Endothelial cell of umbilical vein (primary cell): Measurements from ENCODE around the gene PPFIA1. TPM values are rescaled to one million over a fixed set of nuclear protein-coding genes. Genes with fewer than 3 reads are reported as not detected.

Source experiments
- BruUV-seq: library from RNA; stranded (reverse); fragments of 400-500 nt; replicated peaks from 2 replicates; lab custom pipeline; 2021; lab: Mats Ljungman, UMichigan
- CTCF ChIA-PET: fragments of 300-600, 350-600 bp; sonication (Branson Sonifier 250); formaldehyde crosslinking; loops from one replicate; lab custom pipeline; 2021; ENCODE audit warnings: antibody characterized with exemption, inconsistent platforms; lab: Charles Lee
- POLR2A ChIA-PET: fragments of 300-600, 350-600 bp; sonication (Branson Sonifier 250); formaldehyde crosslinking; loops from one replicate; lab custom pipeline; 2021; ENCODE audit warnings: antibody characterized with exemption, inconsistent platforms; lab: Charles Lee
- DNase-seq: peaks from one replicate; pipeline ENCODE4 v3.0.0-alpha.2; 2011; ENCODE audit warnings: low read depth, low spot score
- FAIRE-seq: peaks from 2 replicates; lab custom pipeline; 2011; peaks lifted over from hg19 to GRCh38; lab: Jason Lieb, UNC
- H2AFZ ChIP-seq: 2 replicates; pipeline ENCODE4 v1.6.0; 2012; ENCODE audit warnings: low read depth, low read length, control low read depth, inconsistent platforms
- H3K27ac ChIP-seq: 2 replicates; pipeline ENCODE4 v1.5.1; 2011; ENCODE audit warnings: low read depth, mild to moderate bottlenecking, control low read depth, low read length, moderate library complexity; ENCODE audit not compliant: insufficient read depth
- H3K27me3 ChIP-seq, 2 experiments: 2 replicates each; pipeline versions ENCODE4 v1.6.0 to v1.6.1; 2011; ENCODE audit warnings: low read length in 2 of 2, mixed read lengths in 1 of 2; ENCODE audit not compliant: control insufficient read depth in 2 of 2, insufficient read depth in 2 of 2
- H3K36me3 ChIP-seq, 2 experiments: 2 replicates in 1 of 2; 3 replicates in 1 of 2; pipeline ENCODE4 v1.5.1; 2011; ENCODE audit warnings: low read length in 2 of 2, mild to moderate bottlenecking in 1 of 2, moderate library complexity in 1 of 2; ENCODE audit not compliant: control insufficient read depth in 2 of 2, insufficient read depth in 2 of 2; ENCODE audit errors: extremely low read depth in 1 of 2
- H3K4me1 ChIP-seq: 3 replicates; pipeline ENCODE4 v1.5.1; 2011; ENCODE audit warnings: mild to moderate bottlenecking, low read length; ENCODE audit not compliant: control insufficient read depth, insufficient read depth; ENCODE audit errors: extremely low read depth
- H3K4me2 ChIP-seq: 2 replicates; pipeline ENCODE4 v1.6.1; 2011; ENCODE audit warnings: low read length, control low read depth, mixed read lengths; ENCODE audit not compliant: insufficient read depth
- H3K4me3 ChIP-seq, 3 experiments: fragments of 200-600 bp in 1 of 3; sonication (generic), shearing (Covaris generic) in 1 of 3; replicated peaks in 1 of 3; 2 replicates each; pipeline ENCODE4 v1.5.1; 2011 to 2016; ENCODE audit warnings: control low read depth in 3 of 3, low read length in 3 of 3, mild to moderate bottlenecking in 2 of 3, inconsistent platforms in 1 of 3, low read depth in 1 of 3, moderate library complexity in 1 of 3; ENCODE audit not compliant: insufficient read depth in 1 of 3
- H3K79me2 ChIP-seq: 2 replicates; pipeline ENCODE4 v1.6.0; 2012; ENCODE audit warnings: low read length, inconsistent platforms; ENCODE audit not compliant: control insufficient read depth, insufficient read depth
- H3K9ac ChIP-seq: replicated peaks from 2 replicates; pipeline ENCODE3; 2011; ENCODE audit warnings: low read length, control low read depth; ENCODE audit not compliant: insufficient read depth; ENCODE audit errors: extremely low read depth
- H3K9me1 ChIP-seq: replicated peaks from 3 replicates; pipeline ENCODE4 v1.6.0; 2011; ENCODE audit warnings: mild to moderate bottlenecking, low read length; ENCODE audit not compliant: control insufficient read depth, insufficient read depth; ENCODE audit errors: extremely low read depth
- H3K9me3 ChIP-seq: replicated peaks from 2 replicates; pipeline ENCODE4 v1.5.1; 2012; ENCODE audit warnings: low read length, inconsistent platforms; ENCODE audit not compliant: control insufficient read depth, insufficient read depth
- H4K20me1 ChIP-seq: replicated peaks from 2 replicates; pipeline ENCODE3; 2011; ENCODE audit warnings: mild to moderate bottlenecking, low read length; ENCODE audit not compliant: control insufficient read depth, insufficient read depth; ENCODE audit errors: extremely low read depth
- EZH2 ChIP-seq: IDR thresholded peaks from 2 replicates; pipeline ENCODE4 v1.6.1; 2012; ENCODE audit warnings: borderline replicate concordance, low read depth, mild to moderate bottlenecking, moderate library complexity, low read length, inconsistent platforms; ENCODE audit not compliant: severe bottlenecking
- FOS ChIP-seq: IDR thresholded peaks from 2 replicates; pipeline ENCODE4 v1.6.1; 2011; ENCODE audit warnings: mild to moderate bottlenecking, low read length, moderate library complexity, borderline replicate concordance; ENCODE audit not compliant: insufficient read depth
- GATA2 ChIP-seq: IDR thresholded peaks from 2 replicates; pipeline ENCODE4 v1.7.0; 2011; ENCODE audit warnings: low read depth, mild to moderate bottlenecking, moderate library complexity, mixed read lengths, low read length; ENCODE audit not compliant: insufficient read length, insufficient read depth
- JUN ChIP-seq: IDR thresholded peaks from 2 replicates; pipeline ENCODE4 v1.6.1; 2011; ENCODE audit warnings: borderline replicate concordance, low read depth; ENCODE audit not compliant: insufficient read length, insufficient read depth
- MYC ChIP-seq: IDR thresholded peaks from one replicate; pipeline ENCODE4 v1.6.1; 2011; ENCODE audit warnings: mild to moderate bottlenecking, low read depth, low read length
- POLR2A ChIP-seq: IDR thresholded peaks from 2 replicates; pipeline ENCODE4 v1.6.1; 2012; ENCODE audit warnings: low read depth, mild to moderate bottlenecking, control low read depth, low read length
- POLR2AphosphoS5 ChIP-seq: IDR thresholded peaks from 2 replicates; pipeline ENCODE4 v1.6.1; 2012; ENCODE audit warnings: low read depth, mild to moderate bottlenecking, control low read depth, low read length, moderate library complexity; ENCODE audit not compliant: insufficient read depth
- dilution Hi-C: fragments of 300-500 bp; cut with MboI; formaldehyde crosslinking; loops from one replicate; pipeline ENCODE4 v1.15.0; 2019; ENCODE audit warnings: low sequenced_read_pairs; ENCODE audit not compliant: extremely low pct_ligation_motif_present
- intact Hi-C: fragments of 100-400 bp; cut with micrococcal nuclease; formaldehyde crosslinking; loops from one replicate; pipeline ENCODE4 v1.10.0; 2022
- polyA plus RNA-seq, 4 experiments: library from polyadenylated mRNA; depleted of rRNA in 3 of 4; stranded (reverse) in 3 of 4; unstranded in 1 of 4; fragments of >200 nt; gene quantifications; 2 replicates each; pipeline versions ENCODE4 v1.2.1 to v1.2.3, GENCODE V29; 2011 to 2012; ENCODE audit warnings: missing spikeins in 1 of 4
- total RNA-seq: library from RNA; stranded (reverse); gene quantifications from 2 replicates; pipeline ENCODE4 v1.2.3, GENCODE V29; 2021
- TF ChIP-seq, protein P1 (sequence below), 2 donors: IDR thresholded peaks; 1 replicate in 1 of 2; 2 replicates in 1 of 2; pipeline ENCODE4 v1.5.1; 2011; ENCODE audit warnings: low read length in 2 of 2, mild to moderate bottlenecking in 2 of 2, moderate library complexity in 2 of 2, control low read depth in 1 of 2, inconsistent platforms in 1 of 2, low read depth in 1 of 2; ENCODE audit not compliant: insufficient read depth in 1 of 2; ENCODE audit errors: extremely low read depth in 1 of 2
- TF ChIP-seq, protein P2 (sequence below): IDR thresholded peaks from 2 replicates; pipeline ENCODE4 v1.6.1; 2011; ENCODE audit not compliant: insufficient read depth, insufficient read length

The PPFIA1 gene
- total and polyA plus RNA-seq, 2 donors (not counting 3 experiments of a cell fraction or from before 2014, with no cell fraction given): 44.3 to 60.9 TPM

DNA sequence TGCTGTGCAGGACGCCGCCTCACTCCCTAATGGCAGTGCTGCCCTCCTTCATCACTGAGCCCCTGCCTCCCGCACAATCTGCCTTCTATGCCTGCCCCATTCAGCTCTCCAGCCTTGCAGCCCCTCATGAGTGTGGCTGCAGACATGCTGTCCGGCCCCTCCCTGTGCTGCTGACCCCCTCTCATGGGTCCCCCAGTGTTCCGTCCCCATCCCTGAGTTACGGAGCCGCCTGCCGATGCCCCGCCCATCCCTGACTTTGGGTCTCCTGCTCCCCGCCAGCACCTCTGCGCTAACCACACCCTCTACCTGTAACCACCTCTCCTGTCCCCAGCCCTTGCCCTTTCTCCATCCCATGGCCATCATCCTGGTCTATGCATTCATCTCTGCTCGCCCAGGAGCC lies 161.1 kb downstream of the PPFIA1 start:
- BruUV-seq: no TSS peak
- dilution Hi-C loops (no loop called here), intact Hi-C loops (no loop called here)
- H4K20me1 ChIP-seq: no peaks in the 10 kb centered on the region
- POLR2A ChIA-PET: no interaction called here
- no peaks in the 10 kb centered on the region for H3K4me1 ChIP-seq
- no peaks in the 10 kb centered on the region for H3K27me3 ChIP-seq
- no peak overlapping the region for H3K27ac ChIP-seq
- H2AFZ ChIP-seq: no peak overlapping the region
- H3K9me1 ChIP-seq: no peaks in the 10 kb centered on the region
- H3K4me2 ChIP-seq: no peak overlapping the region
- no peak for FAIRE-seq
- CTCF ChIA-PET: no interaction called here
- DNase-seq: no peak
- H3K9ac ChIP-seq: no peak overlapping the region
- no peaks in the 10 kb centered on the region for H3K79me2 ChIP-seq
- H3K4me3 ChIP-seq: no peak overlapping the region
- peaks cover 11 to 74% of the 10 kb centered on the region in 2 experiments for H3K36me3 ChIP-seq
- H3K9me3 ChIP-seq: no peaks in the 10 kb centered on the region
- TF ChIP-seq JUN (no peak), FOS (no peak), GATA2 (no peak), MYC (no peak), POLR2AphosphoS5 (no peak), EZH2 (no peak), POLR2A (no peak)
- TF ChIP-seq, protein P1, sequence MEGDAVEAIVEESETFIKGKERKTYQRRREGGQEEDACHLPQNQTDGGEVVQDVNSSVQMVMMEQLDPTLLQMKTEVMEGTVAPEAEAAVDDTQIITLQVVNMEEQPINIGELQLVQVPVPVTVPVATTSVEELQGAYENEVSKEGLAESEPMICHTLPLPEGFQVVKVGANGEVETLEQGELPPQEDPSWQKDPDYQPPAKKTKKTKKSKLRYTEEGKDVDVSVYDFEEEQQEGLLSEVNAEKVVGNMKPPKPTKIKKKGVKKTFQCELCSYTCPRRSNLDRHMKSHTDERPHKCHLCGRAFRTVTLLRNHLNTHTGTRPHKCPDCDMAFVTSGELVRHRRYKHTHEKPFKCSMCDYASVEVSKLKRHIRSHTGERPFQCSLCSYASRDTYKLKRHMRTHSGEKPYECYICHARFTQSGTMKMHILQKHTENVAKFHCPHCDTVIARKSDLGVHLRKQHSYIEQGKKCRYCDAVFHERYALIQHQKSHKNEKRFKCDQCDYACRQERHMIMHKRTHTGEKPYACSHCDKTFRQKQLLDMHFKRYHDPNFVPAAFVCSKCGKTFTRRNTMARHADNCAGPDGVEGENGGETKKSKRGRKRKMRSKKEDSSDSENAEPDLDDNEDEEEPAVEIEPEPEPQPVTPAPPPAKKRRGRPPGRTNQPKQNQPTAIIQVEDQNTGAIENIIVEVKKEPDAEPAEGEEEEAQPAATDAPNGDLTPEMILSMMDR (IDR thresholded peaks at IDR 0.05; ENCODE audit: extremely low read depth in 1 of 2, insufficient read depth in 1 of 2, low read depth in 1 of 2, low read length in 2 of 2): no peak
- TF ChIP-seq, protein P2, sequence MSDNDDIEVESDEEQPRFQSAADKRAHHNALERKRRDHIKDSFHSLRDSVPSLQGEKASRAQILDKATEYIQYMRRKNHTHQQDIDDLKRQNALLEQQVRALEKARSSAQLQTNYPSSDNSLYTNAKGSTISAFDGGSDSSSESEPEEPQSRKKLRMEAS: no peak
